Nucleus accumbens (tissue), 56 donors: ENCODE results near the gene PPP2R2C.

Source experiments
- DNase-seq, 56 donors: peaks; one replicate each; lab custom pipeline; 2025; lab: John Stamatoyannopoulos, UW

PPP2R2C gene

GRCh38 chr4:6451309-6451708, 21.1 kb downstream of the PPP2R2C start:
- DNase-seq = no peak

GRCh38 chr4:6450709-6451108, 21.7 kb downstream of the PPP2R2C start:
- peak in 3 of 56 donors; percentile 35 to 55 (median 52) for DNase-seq

GRCh38 chr4:6449746-6450369, 22.6 kb downstream of the PPP2R2C start:
- peak in 8 of 56 donors; percentile 26 to 57 (median 40) for DNase-seq

GRCh38 chr4:6449335-6449734, 23.1 kb downstream of the PPP2R2C start:
- DNase-seq = no peak

GRCh38 chr4:6448476-6449170, 23.8 kb downstream of the PPP2R2C start:
- DNase-seq = no peak

- DNase-seq = no peak
Measured at GRCh38 chr4:6447672-6448171, 24.7 kb downstream of the PPP2R2C start.

- DNase-seq = peak in 47 of 56 donors; percentile 16 to 87 (median 67)
Measured at GRCh38 chr4:6446538-6447451, 25.6 kb downstream of the PPP2R2C start.

GRCh38 chr4:6446130-6446482, 26.3 kb downstream of the PPP2R2C start:
- DNase-seq = no peak

- DNase-seq = no peak
Measured at GRCh38 chr4:6445403-6446129, 26.8 kb downstream of the PPP2R2C start.

- DNase-seq = no peak
Measured at GRCh38 chr4:6444582-6444981, 27.8 kb downstream of the PPP2R2C start.

GRCh38 chr4:6443035-6444023, 29.1 kb downstream of the PPP2R2C start:
- DNase-seq = no peak

- DNase-seq = no peak
Measured at GRCh38 chr4:6442555-6442954, 29.9 kb downstream of the PPP2R2C start.

- no peak for DNase-seq
Measured at GRCh38 chr4:6441758-6442157, 30.7 kb downstream of the PPP2R2C start.

- DNase-seq = no peak
Measured at GRCh38 chr4:6441202-6441582, 31.2 kb downstream of the PPP2R2C start.

- no peak for DNase-seq
Measured at GRCh38 chr4:6440506-6441201, 31.8 kb downstream of the PPP2R2C start.

GRCh38 chr4:6439120-6439762, 33.2 kb downstream of the PPP2R2C start:
- peak in 2 of 56 donors; percentile 39 to 43 for DNase-seq

- no peak for DNase-seq
Measured at GRCh38 chr4:6437826-6438238, 34.6 kb downstream of the PPP2R2C start.

- DNase-seq = no peak
Measured at GRCh38 chr4:6435010-6435409, 37.4 kb downstream of the PPP2R2C start.
